Stimulated activated CD4-positive, alpha-beta T cell treated with anti-CD3 and anti-CD28 coated beads, Interleukin-15, amount 100 ng/mL, for 1 hour (primary cell): ENCODE results near the gene NPW.

Experiments used
- DNase-seq, 2 donors: peaks; one replicate each; pipeline ENCODE4 v3.0.0-alpha.2; 2020; ENCODE audit warnings: low read depth in 1 of 2, low spot score in 1 of 2

The NPW gene

DNA sequence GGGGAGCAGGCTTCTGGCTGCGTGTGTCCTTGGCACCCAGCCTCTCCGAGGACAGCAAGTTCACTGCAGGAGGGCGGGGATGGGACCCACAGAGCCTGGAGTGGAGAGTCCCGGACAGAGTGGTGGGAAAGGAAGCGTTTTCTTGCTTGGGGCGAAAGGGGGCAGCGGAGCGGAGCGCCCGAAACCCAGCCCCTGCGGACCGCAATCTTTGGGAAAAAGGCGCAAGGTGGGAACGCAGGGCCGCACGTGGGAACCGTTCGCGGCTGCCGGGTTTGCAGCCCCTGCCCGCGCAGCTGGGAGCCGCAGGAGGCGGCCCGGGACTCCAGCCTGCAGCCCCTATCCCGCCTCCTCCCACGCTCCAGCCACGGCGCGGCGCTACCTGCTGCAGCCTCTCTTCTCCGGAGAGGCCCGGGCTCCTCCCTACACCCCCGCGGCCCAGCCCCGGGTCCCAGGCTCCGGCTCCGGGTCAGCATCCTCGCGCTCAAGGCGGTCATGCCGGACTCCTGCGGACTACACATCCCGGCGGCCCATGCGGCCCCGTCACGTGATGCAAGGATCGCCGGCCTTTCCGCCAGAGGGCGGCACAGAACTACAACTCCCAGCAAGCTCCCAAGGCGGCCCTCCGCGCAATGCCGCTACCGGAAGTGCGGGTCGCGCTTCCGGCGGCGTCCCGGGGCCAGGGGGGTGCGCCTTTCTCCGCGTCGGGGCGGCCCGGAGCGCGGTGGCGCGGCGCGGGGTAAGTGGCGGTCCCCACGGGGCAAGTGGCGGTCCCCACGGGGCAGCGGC, 27.9 kb downstream of the NPW start, which contains the start of the genes NTHL1 and TSC2:
Gene NTHL1, minus strand, starts transcription at position 505 of the 786 bp plus-strand sequence. Its CDS starts 11 bp downstream, at position 494.
Gene TSC2, plus strand, starts transcription at position 656 of the 786 bp plus-strand sequence. CDS start 631 bp downstream, outside the sequence.
- DNase-seq = peak; percentile 83 to 89

GRCh38 chr16:2048116-2048543, 28.5 kb downstream of the NPW start:
- no peak for DNase-seq

GRCh38 chr16:2053211-2053610, 33.6 kb downstream of the NPW start:
- DNase-seq = no peak

- no peak for DNase-seq
Measured at GRCh38 chr16:2053897-2054296, 34.3 kb downstream of the NPW start.

GRCh38 chr16:2054543-2055245, 35.1 kb downstream of the NPW start:
- DNase-seq = no peak

- no peak for DNase-seq
Measured at GRCh38 chr16:2056077-2056476, 36.5 kb downstream of the NPW start.

DNA sequence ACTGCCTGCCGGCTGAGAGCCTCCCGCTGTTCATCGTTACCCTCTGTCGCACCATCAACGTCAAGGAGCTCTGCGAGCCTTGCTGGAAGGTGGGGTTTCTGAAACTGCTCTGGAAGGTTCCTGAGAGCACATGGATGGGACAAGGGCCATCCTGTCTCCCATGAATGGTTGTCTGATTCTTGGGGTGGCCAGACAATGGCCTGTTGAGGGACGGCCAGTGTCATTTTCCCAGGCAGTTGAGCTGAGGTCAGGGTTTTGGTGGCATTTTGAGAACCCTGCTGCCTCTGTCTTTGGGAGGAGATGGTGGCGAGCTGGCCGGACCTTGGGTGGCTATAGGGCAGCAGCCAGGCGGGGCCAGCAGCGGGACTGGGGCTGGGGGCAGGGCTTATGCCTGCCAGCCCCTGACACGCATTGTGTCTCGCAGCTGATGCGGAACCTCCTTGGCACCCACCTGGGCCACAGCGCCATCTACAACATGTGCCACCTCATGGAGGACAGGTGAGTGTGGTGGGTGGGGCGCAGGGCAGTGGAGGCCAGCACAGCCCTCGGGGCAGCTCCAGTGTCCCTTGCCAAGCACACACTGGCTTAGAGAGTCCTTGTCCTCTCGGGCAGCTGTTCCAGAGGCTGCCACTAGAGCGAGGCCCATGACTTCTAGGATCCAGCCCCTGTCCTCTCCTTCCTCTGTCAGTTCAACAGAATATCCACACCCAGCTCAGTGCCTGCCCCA, 37.3 kb downstream of the NPW start:
- no peak for DNase-seq

- DNase-seq = no peak
Measured at GRCh38 chr16:2057438-2057837, 37.9 kb downstream of the NPW start.

- no peak for DNase-seq
Measured at GRCh38 chr16:2058420-2058819, 38.8 kb downstream of the NPW start.

- no peak for DNase-seq
Measured at GRCh38 chr16:2058872-2059271, 39.3 kb downstream of the NPW start.

DNA sequence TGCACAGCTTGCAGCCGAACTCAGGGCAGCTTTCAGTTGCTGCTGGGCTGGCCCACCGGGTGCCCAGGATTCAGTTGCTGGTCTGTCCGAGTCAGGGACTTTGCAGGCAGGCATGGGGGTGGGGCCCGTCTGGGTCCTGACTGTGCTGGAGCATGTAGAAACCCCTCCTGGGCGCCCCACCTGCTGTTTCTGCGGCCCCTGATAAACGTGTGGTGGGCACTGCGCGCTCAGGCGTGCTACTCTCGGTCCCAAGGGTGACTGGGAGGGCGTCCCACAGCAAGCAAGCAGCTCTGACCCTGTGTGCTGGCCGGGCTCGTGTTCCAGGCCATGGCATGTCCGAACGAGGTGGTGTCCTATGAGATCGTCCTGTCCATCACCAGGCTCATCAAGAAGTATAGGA, 40.8 kb downstream of the NPW start:
- no peak for DNase-seq

- DNase-seq = no peak
Measured at GRCh38 chr16:2061023-2061422, 41.4 kb downstream of the NPW start.

GRCh38 chr16:2061526-2061925, 41.9 kb downstream of the NPW start:
- DNase-seq = no peak

- DNase-seq = no peak
Measured at GRCh38 chr16:2062801-2063200, 43.2 kb downstream of the NPW start.

DNA sequence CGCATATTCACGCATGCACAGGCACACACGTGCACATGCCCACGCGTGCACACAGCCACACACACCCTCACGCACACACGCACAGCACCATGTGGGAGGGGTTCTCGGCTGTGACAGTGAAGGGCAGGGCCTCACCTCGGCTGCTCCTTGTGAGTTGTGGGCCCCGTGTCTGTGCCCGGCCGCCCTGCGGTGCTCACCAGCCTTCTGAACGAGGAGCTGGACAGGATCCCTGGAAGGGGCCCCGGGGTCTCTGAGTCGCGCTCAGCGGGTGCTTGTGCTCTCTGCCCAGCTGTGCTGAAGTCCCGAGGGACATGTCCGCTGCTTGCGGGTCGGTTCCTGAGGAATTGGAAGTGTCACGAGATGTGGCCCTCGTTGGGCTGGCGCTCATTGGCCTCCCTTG, 44.3 kb downstream of the NPW start:
- DNase-seq = no peak

GRCh38 chr16:2064368-2064945, 44.9 kb downstream of the NPW start:
- no peak for DNase-seq

DNA sequence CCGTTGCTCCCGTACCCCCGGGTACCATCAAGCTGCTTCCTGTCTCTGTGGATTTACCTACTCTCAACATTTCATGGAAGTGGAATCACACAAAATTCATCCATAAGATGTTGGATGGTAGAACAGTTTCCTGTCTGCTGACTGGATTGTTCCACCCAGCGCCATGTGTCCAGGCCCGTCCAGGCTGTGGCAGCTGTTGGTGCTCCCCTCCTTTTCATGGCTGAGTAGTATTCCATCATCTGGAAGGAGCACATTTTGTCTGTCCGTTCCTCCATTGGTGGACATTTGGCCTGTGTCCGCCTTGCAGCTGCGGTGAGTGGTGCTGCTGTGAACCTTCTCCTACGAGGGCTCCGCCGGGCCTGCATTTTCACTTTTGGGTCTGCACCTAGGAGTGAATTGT, 46.6 kb downstream of the NPW start:
- DNase-seq = no peak
